Measurements from ENCODE around the gene SLC5A6.

GRCh38 chr2:27237341-27237945 is 25.4 kb upstream of the SLC5A6 start:
- TF ChIP-seq CTCF (optimal IDR thresholded peaks at IDR 0.05 in 1 of 3, IDR thresholded peaks at IDR 0.05 in 1 of 3, conservative IDR thresholded peaks at IDR 0.05 in 1 of 3; ENCODE audit: extremely low read depth in 1 of 3, insufficient read depth in 2 of 3, low read length in 3 of 3) (no peak), EZH2 (IDR thresholded peaks at IDR 0.05; ENCODE audit: low read length) (no peak)

Data from keratinocyte (primary cell).